ENCODE results near the gene SKIDA1.

DNA sequence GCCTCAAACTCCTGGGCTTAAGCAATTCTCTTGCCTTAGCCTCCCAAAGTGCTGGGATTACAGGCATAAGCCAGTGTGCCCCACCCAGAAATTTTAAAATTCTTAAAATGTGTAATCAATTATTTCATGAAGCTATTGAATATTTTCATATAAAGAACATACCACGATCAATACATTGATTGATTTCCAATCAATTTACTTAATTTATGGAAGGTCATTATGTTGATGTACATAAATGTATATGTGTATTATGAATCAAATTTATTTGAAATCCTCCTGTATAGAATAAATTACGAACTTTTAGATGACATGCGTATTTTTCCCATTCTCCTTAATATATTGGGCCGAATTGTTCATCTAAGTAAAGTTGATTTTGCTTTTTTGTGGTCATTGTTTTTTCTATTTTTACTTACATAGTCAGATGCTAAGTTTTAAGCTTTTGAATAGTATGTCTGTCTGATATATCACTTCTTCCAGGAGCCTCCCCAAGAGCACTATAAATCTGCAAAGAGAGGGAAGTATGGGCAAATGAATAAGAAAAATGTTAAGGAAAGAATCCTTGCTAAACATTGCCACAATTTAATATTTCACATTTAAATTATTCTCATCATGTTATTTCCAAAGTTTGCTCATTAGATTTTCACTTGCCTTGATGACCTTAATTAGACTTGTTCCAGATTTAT lies 35.3 kb downstream of the SKIDA1 start:
- TF ChIP-seq, protein P1, sequence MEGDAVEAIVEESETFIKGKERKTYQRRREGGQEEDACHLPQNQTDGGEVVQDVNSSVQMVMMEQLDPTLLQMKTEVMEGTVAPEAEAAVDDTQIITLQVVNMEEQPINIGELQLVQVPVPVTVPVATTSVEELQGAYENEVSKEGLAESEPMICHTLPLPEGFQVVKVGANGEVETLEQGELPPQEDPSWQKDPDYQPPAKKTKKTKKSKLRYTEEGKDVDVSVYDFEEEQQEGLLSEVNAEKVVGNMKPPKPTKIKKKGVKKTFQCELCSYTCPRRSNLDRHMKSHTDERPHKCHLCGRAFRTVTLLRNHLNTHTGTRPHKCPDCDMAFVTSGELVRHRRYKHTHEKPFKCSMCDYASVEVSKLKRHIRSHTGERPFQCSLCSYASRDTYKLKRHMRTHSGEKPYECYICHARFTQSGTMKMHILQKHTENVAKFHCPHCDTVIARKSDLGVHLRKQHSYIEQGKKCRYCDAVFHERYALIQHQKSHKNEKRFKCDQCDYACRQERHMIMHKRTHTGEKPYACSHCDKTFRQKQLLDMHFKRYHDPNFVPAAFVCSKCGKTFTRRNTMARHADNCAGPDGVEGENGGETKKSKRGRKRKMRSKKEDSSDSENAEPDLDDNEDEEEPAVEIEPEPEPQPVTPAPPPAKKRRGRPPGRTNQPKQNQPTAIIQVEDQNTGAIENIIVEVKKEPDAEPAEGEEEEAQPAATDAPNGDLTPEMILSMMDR (IDR thresholded peaks at IDR 0.05): no peak
- TF ChIP-seq POLR2A (IDR thresholded peaks at IDR 0.05) (no peak), POLR2AphosphoS5 (IDR thresholded peaks at IDR 0.05) (no peak)

All from breast epithelium (tissue), 3 donors.